ENCODE results near the gene CRY1.
"Not testable (repeated sequence)": the region's sequence is repeated elsewhere in the genome, so short reads cannot be mapped to it uniquely, and the experiment has no call there.

The CRY1 gene

DNA sequence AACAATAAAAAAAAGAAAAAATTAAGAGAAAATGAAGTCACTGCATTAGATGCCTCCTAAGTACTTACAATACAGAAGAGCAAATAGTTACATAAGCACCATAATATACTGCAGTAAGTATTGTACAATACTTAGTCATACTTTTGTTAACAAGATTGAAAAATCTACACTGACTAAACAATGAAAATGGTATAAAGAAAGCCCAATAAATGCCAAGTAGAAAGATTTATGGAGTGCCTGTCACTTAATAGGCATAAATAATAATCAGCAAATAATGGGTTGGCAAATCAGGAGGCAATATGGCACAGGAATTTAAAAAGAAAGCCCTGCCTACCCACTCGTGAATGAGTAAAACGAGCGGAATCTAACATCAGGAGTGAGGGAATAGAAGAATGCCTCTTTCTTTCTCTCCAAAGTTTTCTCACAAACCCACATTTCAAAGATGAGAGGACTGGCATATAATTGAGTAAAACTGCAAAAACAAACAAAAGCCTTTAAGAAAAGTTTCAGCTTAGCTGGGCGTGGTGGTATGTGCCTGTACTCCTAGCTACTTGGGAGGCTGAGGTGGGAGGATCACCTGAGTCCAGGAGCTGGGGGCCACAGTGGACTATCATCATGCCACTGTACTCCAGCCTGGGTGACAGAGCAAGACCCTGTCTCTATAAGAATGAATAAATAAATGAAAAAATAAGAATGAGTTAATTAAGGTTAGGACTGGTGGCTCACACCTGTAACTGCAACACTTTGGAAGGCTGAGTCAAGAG, 36.1 kb downstream of the CRY1 start:
- DNase-seq: no peak

DNA sequence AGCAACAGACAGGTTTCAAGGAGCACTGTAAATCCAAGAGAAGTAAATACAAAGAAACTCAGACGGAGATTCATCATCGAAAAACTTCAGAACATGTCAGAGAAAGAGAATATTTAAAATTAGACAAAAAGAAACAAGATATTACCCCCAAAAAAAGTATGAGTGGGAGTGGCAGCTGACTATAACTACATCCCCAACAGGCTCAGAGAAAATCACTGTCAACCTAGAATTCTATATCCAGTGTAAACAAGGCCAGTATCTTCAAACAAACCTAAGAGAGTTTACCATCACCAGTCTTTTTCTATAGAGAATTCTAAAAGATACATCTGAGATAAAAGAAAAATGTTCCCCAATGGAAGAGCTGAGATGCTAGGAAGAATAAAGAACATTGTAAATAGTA, 39.6 kb downstream of the CRY1 start:
- DNase-seq: no peak

DNA sequence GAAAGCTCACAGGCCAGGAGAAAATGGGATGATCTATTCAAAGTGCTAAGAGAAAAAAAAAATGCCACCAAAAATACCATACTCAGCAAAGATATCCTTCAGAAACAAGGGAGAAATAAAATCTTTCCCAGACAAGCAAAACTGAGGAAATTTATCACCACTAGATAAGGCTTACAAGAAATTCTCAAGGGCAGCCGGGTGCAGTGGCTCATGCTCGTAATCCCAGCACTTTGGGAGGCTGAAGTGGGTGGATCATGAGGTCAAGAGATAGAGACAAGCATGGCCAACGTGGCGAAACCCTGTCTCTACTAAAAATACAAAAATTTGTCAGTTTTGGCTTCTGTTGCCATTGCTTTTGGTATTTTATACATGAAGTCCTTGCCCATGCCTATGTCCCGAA, 48.2 kb downstream of the CRY1 start:
- DNase-seq: no peak

DNA sequence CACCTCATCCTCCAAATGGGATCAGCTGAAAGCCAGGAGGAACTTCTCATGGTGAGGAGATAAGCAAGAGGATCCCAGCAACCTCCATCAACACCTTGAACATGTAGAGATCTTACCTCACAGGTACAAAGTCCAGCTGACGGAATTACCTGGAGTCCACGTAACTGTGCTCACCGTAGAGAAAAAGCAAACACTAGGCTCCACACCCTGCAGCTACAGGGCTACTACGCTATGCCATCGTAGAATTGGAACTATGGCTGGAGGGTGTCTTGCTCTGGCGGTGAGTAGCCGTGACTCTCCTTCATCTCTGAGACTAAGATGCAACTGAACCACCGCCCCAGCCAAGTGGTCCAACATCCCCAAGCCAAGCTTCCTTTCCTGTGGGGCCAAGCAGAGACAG, 50.5 kb downstream of the CRY1 start:
- no peak for DNase-seq

DNA sequence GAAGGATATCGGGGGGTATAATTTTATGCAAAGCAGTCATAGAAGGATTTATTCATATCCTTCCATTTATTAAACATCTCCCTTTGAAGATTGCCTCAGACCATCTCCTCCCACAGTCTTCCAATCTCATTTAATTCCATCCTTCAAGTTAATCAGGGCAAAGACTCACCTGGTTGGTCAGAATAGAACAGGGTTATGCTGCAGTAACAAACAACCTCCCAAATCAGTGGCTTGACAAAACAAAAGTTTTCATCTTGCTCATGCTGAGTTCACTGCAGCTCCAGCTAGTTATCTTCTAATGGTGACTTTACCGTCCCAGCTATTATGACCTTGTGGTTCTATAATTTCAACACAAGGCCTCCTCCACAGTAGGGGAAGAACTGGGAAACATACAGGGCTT, 57.6 kb downstream of the CRY1 start:
- DNase-seq: no peak

DNA sequence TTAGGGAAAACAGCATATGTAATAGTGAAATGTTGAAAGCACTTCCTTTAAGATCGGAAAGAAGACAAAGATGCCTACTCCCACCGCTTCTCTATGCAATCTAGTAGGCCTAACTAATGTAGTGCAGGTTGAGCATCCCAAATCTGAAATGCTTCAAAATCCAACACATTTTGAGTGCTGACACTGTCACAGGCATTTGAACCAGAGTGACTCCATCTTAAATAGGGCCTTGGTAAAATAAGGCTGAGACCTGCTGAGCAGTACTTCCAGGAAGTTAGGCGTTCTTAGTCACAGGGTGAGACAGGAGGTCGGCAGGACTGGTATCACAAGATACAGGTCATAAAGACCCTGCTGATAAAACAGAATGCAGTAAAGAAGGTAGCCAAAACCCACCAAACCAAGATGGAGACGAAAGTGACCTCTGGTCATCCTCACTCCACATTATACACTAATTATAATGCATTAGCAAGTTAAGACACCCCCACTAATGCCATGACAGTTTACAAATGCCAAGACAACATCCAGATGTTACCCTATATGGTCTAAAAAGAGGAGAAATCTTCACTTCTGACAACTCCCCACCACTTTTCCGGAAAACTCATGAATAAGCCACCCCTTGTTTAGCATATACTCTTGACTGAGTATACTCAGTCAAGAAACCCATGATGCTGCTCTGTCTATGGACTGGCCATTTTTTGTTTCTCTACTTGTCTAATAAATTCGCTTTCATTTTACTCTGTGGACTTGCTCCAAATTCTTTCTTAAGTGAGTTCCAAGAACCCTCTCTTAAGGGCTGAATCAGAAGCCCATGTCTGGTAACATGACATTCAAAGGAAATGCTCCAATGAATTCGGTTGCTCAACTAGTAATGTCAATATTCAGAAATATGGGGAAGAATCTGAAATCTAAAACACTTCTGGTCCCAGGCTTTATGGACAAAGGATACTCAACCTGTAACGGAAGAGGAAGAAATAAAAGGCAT, 59.3 kb downstream of the CRY1 start:
- no peak for DNase-seq

DNA sequence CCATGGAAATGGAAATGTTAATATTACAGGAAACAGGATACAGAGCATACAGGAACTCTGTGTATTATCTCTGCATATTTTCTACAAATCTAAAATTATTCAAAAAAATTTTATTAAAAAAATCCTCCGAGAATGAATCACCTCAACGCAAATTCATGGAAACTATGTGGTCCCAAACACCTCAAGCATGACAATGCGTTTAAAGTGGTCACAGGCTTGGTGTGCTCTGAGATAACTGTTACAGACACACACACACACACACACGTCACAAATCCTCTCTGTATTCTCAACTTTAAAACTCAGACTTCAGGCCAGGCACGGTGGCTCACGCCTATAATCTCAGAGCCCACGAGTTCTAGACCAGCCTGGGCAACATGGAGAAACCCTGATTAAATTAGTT, 61.1 kb downstream of the CRY1 start:
- no peak for DNase-seq

DNA sequence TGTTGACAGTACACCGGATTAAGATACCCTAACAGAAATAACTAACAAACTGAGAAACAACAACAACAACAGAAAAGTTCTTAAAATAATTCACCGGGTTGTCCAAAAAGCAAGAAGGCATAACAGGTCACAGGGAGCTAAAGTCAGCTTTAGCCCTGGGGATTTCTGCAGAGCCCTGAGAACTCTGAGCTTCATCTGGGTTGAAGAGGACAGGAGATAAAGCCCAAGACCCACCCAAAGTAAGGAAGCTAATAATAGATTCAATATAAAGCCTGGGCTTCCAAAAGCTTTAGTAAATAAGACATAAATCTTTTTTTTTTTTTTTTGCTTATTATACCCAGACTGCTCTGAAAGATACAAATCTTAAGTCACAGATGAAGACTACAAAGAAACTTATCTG, 62.3 kb downstream of the CRY1 start:
- DNase-seq: no peak

DNA sequence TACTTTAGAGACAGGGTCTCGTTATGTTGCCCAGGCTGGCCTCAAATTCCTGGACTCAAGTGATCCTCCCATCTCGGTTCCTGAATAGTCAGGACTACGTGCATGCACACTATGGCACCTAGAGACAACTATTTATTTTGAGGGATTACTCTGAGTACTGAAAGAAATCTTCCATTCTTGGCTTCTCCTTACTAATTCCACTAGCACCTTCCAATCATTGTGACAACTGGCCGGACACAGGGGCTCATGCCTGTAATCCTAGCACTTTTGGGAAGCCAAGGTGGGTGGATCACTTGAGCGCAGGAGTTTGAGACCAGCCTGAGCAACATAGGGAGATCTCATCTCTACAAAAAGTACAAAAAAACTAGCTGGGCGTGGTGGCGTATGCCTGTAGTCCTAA, 64.3 kb downstream of the CRY1 start:
- DNase-seq: no peak

DNA sequence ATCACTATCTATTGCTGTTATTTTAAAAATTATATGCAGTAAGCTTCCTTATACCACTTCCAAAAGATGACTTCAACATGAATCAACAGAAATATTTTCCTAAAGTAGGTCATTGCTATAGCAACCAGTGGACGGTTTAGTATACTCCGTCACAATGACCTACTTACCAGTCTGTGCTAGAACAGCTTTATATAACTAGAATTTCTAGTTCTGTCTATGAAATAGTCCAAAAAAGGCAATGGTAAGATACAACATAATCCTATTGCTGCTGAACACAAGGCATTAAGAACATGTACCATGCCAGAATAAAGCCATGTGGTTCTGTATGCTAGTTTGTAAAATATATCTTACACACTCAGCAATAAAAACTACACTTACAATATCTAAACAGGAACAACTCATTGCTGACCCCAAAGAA, 65.7 kb downstream of the CRY1 start:
- no peak for DNase-seq

DNA sequence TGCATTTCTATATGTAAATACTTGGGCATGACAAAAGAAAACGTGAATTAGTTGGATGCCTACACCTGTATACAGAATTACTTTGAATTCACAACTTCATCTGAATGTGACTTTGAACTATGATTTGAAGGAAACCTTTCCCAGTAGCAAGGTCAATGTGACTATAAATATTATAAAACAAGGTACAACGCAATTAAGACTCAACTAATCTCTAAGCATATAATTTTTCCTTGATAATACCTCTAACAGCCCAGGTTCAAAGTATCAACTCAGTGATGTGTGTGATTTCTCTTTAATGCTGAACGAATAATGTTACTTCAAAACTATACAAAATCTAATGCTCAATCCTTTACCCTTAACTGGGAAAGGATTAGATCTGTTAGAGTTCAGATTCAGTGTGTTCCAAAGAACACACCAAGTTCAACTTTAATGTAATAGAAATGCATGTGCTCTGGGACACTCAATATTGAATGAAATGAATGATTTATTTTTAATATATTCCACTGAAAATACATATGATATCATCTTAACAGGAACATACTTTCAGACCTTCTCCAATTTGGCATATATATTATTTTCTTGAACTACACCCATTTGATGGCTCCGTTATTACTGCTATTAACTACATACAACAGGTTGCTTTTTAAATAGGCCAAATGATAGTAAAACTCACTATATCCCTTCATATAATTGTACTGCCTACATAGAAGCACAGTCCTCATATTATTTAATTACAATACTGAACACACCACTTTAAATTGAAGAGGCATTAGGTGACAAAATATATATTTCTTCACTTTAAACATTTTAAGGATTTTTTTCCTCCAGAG, 66.3 kb downstream of the CRY1 start:
- DNase-seq: no peak

DNA sequence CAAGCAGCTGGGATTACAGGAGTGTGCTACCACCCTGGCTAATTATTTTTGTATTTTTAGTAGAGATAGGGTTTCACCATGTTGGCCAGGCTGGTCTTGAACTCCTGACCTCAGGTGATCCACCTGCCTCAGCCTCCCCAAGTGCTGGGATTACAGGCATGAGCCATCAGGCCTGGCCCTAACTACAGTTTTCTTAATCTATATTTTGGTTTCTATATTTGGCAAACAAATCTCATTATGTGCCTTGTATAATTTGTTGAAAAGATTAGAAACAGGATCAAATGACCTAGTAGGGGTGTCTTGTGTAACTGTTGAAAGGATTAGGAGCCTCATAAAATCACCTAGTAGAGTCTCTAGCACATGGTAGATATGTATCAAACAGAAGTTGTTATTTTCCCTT, 67.0 kb downstream of the CRY1 start:
- DNase-seq: not testable (repeated sequence)

DNA sequence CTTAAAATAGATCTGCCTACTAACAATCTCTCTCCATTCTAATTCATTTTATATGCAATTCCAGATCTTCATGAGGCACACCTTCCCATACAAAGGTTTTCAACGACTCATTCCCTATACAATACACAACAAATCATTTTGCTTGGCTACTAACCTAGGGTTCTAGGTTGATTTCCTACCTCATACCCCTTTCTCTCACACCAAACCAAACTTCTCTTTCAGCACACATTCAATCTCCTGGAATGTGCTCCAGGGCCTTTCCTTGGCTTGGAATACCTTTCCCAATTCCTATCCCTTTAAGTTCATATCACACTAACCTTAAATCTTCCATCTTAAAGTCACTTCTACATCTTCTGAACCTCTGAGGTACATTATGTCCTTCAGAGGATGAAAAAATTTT, 67.7 kb downstream of the CRY1 start:
- DNase-seq: no peak

DNA sequence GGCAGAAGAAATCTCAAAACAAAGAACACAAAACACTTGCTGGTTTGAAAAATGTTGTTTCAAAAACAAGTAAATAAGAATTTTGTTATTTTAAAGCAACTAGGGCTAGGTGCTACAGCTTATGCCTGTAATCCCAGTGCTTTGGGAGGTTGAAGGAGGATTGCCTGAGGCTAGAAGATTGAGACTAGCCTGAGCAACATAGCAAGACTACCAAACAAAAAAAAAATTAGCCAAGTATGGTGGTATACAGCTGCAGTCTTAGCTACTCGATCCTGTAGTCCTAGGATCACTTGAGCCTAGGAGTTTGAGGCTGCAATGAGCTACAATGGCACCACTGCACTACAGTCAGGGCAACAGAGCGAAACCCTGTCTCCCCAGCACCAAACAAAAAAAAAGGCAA, 73.8 kb downstream of the CRY1 start:
- DNase-seq: no peak

DNA sequence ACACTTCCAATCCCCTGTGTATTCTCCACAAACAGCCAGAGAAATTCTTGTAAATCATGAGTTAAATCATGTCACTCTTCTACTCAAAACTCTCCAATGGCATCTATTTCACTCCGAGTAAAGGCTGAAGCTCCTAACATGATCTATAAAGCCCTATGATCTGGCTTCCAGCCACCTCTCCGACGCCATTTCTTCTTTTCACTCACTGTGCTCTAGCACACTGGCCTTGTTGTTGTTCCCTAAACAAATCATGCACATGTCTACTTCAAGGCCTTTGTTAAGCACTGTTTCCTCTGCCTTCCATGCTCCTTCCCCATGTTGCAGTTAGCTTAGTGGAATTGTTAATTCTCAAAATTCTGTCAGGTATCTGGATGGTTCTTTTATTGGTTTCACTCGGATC, 76.3 kb downstream of the CRY1 start:
- no peak for DNase-seq

DNA sequence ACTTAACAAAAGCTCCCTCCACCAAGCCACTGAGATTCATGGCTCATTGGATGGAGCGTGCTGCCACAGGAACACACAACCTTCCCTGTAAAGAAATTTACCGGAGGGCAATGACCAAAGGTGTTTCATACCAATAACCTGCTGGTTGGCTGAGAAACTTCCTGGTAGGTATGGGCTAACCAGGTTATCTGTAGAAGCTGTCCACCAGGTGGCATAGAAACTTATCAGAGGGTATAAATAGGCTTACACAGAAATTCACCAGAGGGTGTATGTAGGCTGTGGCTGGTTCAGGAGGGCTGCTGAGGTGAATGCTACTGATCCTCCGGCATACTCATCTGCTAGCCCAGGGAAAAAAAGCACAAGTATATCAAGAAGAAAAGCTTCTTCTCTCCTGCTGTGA, 79.3 kb downstream of the CRY1 start:
- no peak for DNase-seq

DNA sequence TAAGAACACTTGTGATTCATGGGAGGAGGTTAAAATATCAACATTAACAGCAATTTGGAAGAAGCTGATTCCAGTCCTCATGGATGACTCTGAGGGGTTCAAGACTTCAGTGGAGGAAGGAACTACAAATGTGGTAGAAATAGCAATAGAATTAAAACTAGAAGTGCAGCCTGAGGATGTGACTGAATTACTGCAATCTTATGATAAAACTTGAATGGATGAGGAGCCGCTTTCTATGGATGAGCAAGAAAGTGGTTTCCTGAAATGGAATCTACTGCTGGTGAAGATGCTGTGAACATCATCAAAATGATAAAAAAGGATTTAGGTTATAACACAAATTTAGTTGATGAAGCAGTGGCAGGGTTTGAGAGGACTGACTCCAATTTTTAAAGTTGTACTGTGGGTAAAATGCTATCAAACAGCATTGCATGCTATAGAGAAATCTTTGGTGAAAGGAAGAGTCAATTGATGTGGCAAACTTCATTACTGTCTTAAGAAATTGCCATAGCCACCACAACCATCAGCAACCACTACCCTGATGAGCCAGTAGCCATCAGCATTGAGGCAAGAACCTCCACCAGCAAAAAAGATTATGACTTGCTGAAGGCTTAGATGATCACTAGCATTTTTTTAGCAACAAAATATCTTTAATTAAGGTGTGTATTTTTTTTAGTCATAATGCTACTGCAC, 80.5 kb downstream of the CRY1 start:
- no peak for DNase-seq

DNA sequence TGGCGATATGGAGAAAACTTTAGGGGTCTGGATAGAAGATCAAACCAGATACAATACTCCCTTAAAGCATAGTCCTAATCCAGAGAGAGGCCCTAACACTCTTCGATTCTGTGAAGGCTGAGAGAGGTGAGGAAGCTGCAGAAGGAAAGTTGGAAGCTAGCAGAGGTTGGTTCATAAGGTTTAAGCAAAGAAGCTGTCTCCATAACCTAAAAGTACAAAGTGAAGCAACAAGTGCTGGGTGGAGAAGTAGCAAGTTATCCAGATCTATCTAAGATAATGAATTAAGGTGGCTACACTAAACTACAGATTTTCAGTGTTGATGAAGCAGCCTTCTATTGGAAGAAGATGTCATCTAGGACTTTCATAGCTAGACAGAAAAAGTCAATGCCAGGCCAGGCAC, 81.8 kb downstream of the CRY1 start:
- no peak for DNase-seq

DNA sequence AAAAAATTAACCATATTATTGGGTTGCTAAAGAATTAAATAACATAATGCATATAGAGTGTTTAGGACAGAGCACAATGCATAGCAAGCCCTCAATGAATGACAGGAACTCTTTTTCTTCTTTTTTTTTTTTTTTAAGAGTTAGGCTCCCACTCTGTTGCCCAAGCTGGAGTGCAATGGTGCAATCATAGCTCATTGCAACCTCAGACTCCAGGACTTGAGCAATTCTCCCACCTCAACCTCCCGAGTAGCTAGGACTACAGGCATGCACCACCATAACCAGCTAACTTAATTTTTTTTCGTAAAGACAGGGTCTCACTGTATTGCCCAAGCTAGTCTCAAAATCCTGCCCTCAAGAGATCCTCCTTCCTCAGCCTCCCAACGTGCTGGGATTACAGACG, 85.9 kb downstream of the CRY1 start:
- no peak for DNase-seq

DNA sequence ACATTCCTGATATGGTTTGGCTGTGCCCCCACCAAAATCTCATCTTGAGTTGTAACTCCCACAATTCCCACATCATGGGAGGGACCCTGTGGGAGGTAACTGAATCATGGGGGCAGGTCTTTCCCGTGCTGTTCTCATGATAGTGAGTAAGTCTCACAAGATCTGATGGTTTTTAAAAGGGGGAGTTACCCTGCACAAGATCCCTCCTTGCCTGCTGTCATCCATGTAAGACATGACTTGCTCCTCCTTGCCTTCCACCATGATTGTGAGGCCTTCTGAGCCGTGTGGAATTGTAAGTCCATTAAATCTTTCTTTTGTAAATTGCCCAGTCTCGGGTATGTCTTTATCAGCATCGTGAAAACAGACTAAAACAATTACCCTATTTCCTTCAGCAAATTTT, 90.7 kb downstream of the CRY1 start:
- not testable (repeated sequence) for DNase-seq

DNA sequence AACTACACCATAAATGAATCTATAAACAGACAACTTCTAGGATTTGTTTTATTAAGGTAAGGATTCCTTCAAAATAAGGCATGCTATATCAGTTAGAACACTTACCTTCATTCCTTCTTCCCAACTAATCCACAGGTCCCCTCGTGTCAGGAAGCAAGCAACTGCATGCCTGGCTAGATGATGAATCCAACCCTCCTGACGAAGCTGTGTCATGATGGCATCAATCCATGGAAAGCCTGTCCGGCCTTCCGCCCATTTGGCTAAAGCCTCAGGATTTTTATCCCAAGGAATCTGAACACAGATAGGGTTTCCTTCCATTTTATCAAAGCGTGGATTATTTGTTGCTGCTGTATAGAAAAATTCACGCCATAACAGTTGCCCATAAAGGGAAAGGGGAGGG, 93.9 kb downstream of the CRY1 start:
- no peak for DNase-seq

DNA sequence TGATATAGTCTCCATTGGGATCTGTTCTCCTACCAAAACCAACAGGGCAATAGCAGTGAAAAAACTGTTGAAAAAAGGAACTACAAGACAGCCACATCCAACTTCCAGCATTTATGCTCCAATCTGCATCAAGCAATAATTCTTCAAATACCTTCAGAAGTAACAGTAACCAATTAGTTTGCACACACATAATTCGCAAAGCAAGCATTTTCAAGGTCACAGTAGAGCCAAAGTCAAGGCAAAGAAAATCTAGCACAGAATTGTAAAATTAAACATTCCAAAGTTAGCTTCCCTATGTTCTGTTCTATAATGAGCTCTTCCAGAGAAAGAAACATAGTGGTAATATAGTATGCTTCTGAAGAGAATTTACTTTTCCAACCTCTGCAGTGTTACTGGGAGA, 95.4 kb downstream of the CRY1 start:
- no peak for DNase-seq

DNA sequence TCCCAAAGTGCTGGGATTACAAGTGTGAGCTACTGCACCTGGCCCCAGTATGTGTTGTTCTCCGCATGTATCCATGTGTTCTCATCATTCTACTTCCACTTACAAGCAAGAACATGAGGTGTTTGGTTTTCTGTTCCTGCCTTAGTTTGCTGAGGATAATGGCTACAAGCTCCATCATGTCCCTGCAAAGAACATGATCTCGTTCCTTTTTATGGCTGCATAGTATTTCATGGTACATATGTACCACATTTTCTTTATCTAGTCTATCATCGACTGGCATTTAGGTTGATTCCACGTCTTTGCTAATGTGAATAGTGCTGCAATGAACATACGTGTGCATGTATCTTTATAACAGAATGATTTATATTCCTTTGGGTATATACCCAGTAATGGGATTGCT, 97.2 kb downstream of the CRY1 start:
- DNase-seq: not testable (repeated sequence)

Measured in activated CD4-positive, CD25-positive, alpha-beta regulatory T cell (primary cell).